SK-N-SH (cell line): ENCODE measurements around the gene SCEL. TPM values are rescaled to one million over a fixed set of nuclear protein-coding genes. Genes with fewer than 3 reads are reported as not detected.

Experiments used
- CTCF ChIA-PET: fragments of 300-600, 350-600 bp; formaldehyde crosslinking; extraction: SDS; loops from one replicate; lab custom pipeline; 2021; lab: Yijun Ruan, JAX
- POLR2A ChIA-PET: fragments of 350-600 bp; sonication (Branson Sonifier 250); formaldehyde crosslinking; extraction: SDS; loops from one replicate; lab custom pipeline; 2020; ENCODE audit warnings: antibody characterized with exemption, inconsistent platforms; lab: Yijun Ruan, JAX
- DNase-seq: peaks from one replicate; pipeline ENCODE4 v3.0.0; 2012
- H2AFZ ChIP-seq: fragments of 200-600 bp; sonication (generic); 2 replicates; pipeline ENCODE4 v1.8.1; 2016; ENCODE audit warnings: antibody characterized with exemption, mild to moderate bottlenecking, low read depth
- H3F3A ChIP-seq: fragments of 200-600 bp; sonication (generic); replicated peaks from 2 replicates; pipeline ENCODE3; 2016; ENCODE audit warnings: antibody characterized with exemption, mild to moderate bottlenecking; ENCODE audit not compliant: insufficient read depth
- H3K27ac ChIP-seq, 2 experiments: fragments of 200-500 bp in 1 of 2; fragments of 200-600 bp in 1 of 2; sonication (Bioruptor generic) in 1 of 2; sonication (generic), shearing (Covaris generic) in 1 of 2; 2 replicates each; pipeline versions ENCODE4 v1.5.1 to v1.6.1; 2014 to 2016; ENCODE audit warnings: low read depth in 2 of 2, inconsistent platforms in 1 of 2, low read length in 1 of 2, mild to moderate bottlenecking in 1 of 2, mixed read lengths in 1 of 2
- H3K27me3 ChIP-seq: fragments of 200-600 bp; sonication (generic), shearing (Covaris generic); 2 replicates; pipeline ENCODE4 v1.6.1; 2016; ENCODE audit warnings: mixed run types; ENCODE audit not compliant: insufficient read depth
- H3K36me3 ChIP-seq, 2 experiments: fragments of 200-500 bp in 1 of 2; fragments of 200-600 bp in 1 of 2; sonication (Bioruptor generic) in 1 of 2; sonication (generic) in 1 of 2; replicated peaks in 1 of 2; 2 replicates each; pipeline versions ENCODE3 to v1.5.1; 2014 to 2016; ENCODE audit warnings: low read length in 1 of 2, mild to moderate bottlenecking in 1 of 2; ENCODE audit not compliant: insufficient read depth in 2 of 2, control insufficient read depth in 1 of 2
- H3K4me1 ChIP-seq, 2 experiments: fragments of 200-500 bp in 1 of 2; fragments of 200-600 bp in 1 of 2; sonication (Bioruptor generic) in 1 of 2; sonication (generic), shearing (Covaris generic) in 1 of 2; 2 replicates each; pipeline versions ENCODE4 v1.5.1 to v1.6.1; 2014 to 2016; ENCODE audit warnings: low read depth in 1 of 2, low read length in 1 of 2, mixed run types in 1 of 2; ENCODE audit not compliant: insufficient read depth in 2 of 2, control insufficient read depth in 1 of 2
- H3K4me2 ChIP-seq: fragments of 200-600 bp; sonication (generic), shearing (Covaris generic); 2 replicates; pipeline ENCODE4 v1.6.1; 2017; ENCODE audit warnings: mixed run types
- H3K4me3 ChIP-seq, 2 experiments: fragments of 200-500 bp in 1 of 2; fragments of 200-600 bp in 1 of 2; sonication (Bioruptor generic) in 1 of 2; sonication (generic), shearing (Covaris generic) in 1 of 2; 2 replicates each; pipeline versions ENCODE4 v1.5.1 to v1.8.1; 2014 to 2016; ENCODE audit warnings: low read depth in 2 of 2, inconsistent platforms in 1 of 2, low read length in 1 of 2, mild to moderate bottlenecking in 1 of 2, mixed read lengths in 1 of 2, moderate library complexity in 1 of 2
- H3K79me2 ChIP-seq: fragments of 200-600 bp; sonication (generic); 2 replicates; pipeline ENCODE4 v1.8.1; 2017; ENCODE audit warnings: mild to moderate bottlenecking; ENCODE audit not compliant: insufficient read depth
- H3K9ac ChIP-seq: fragments of 200-600 bp; sonication (generic); 2 replicates; pipeline ENCODE4 v1.6.1; 2017; ENCODE audit warnings: mixed run types
- H3K9me2 ChIP-seq: fragments of 200-600 bp; sonication (generic); 2 replicates; pipeline ENCODE4 v1.6.1; 2017; ENCODE audit warnings: mixed run types
- H3K9me3 ChIP-seq: fragments of 200-600 bp; sonication (generic); 2 replicates; pipeline ENCODE4 v1.6.1; 2017; ENCODE audit warnings: mixed run types, mild to moderate bottlenecking, moderate library complexity
- H4K20me1 ChIP-seq: fragments of 200-600 bp; sonication (generic); 2 replicates; pipeline ENCODE4 v1.6.1; 2017; ENCODE audit warnings: mild to moderate bottlenecking, mixed run types; ENCODE audit not compliant: insufficient read depth
- CHD2 ChIP-seq: fragments of 150-350 bp; IDR thresholded peaks from 2 replicates; pipeline ENCODE4 v1.6.1; 2018; ENCODE audit warnings: low read length; ENCODE audit not compliant: partially characterized antibody
- CTCF ChIP-seq: fragments of 200-600 bp; sonication (generic); IDR thresholded peaks from 2 replicates; pipeline ENCODE4 v1.6.1; 2017; ENCODE audit warnings: antibody characterized with exemption, mild to moderate bottlenecking, moderate library complexity
- ELF1 ChIP-seq: IDR thresholded peaks from 2 replicates; pipeline ENCODE4 v1.4.0; 2012
- FOXM1 ChIP-seq: IDR thresholded peaks from 2 replicates; pipeline ENCODE4 v1.4.0; 2012; ENCODE audit warnings: low read depth, mild to moderate bottlenecking
- PBX3 ChIP-seq: IDR thresholded peaks from 2 replicates; pipeline ENCODE4; 2012
- RCOR1 ChIP-seq: fragments of 150-350 bp; IDR thresholded peaks from 2 replicates; pipeline ENCODE4 v1.6.1; 2017; ENCODE audit warnings: antibody characterized with exemption, low read length
- SMC3 ChIP-seq: IDR thresholded peaks from 2 replicates; pipeline ENCODE4 v1.6.1; 2012; ENCODE audit warnings: low read depth, low read length, improper control_type of control experiment
- TAF1 ChIP-seq: IDR thresholded peaks from 2 replicates; pipeline ENCODE4 v1.6.1; 2012; ENCODE audit warnings: low read depth, mild to moderate bottlenecking, low read length, moderate library complexity, borderline replicate concordance
- TEAD4 ChIP-seq: IDR thresholded peaks from 2 replicates; pipeline ENCODE4 v1.4.0; 2012; ENCODE audit warnings: mild to moderate bottlenecking, borderline replicate concordance; ENCODE audit not compliant: insufficient read depth
- ZBTB33 ChIP-seq: IDR thresholded peaks from 2 replicates; pipeline ENCODE4 v1.4.0; 2012; ENCODE audit warnings: low read depth, borderline replicate concordance
- WGBS: methylation state at CpG from one replicate; pipeline ENCODE4 v1.1.6; 2017; ENCODE audit warnings: low lambda C conversion rate; 5-methylcytosine and 5-hydroxymethylcytosine counted together
- polyA plus RNA-seq, 3 experiments: library from polyadenylated mRNA; depleted of rRNA; stranded (reverse); fragments of >200 nt; gene quantifications; 2 replicates each; pipeline ENCODE4 v1.2.3, GENCODE V29; 2012
- TF ChIP-seq, protein P1 (sequence below): IDR thresholded peaks from 2 replicates; pipeline ENCODE4 v1.6.1; 2012; ENCODE audit warnings: mild to moderate bottlenecking, low read depth, low read length, moderate library complexity
- TF ChIP-seq, protein P2 (sequence below): IDR thresholded peaks from 2 replicates; pipeline ENCODE4 v1.4.0; 2012; ENCODE audit warnings: low read depth, borderline replicate concordance
- TF ChIP-seq, protein P3 (sequence below): IDR thresholded peaks from 2 replicates; pipeline ENCODE4 v1.4.0; 2012; ENCODE audit warnings: low read depth

SCEL gene
- polyA plus RNA-seq, 1 of the 3 experiments (the other 2 are of a cell fraction), result 0.02 TPM

- no peaks in the 10 kb centered on the region for H3K9me3 ChIP-seq
- no peaks in the 10 kb centered on the region for H3K36me3 ChIP-seq
- no peak for DNase-seq
- H3K4me3 ChIP-seq, result no peak overlapping the region
- no peak overlapping the region; a peak in 1 of 4 replicates for H3K27ac ChIP-seq
- no peak overlapping the region for H3K9ac ChIP-seq
- no peaks in the 10 kb centered on the region for H3F3A ChIP-seq
- peaks cover 4 to 11% of the 10 kb centered on the region in 2 experiments; a peak in 3 of 4 replicates for H3K4me1 ChIP-seq
- ChIA-PET POLR2A (interaction anchor here (0.5 kb wide), 1 partner anchor 1455 kb away, joined by 3 read pairs; no protein-coding TSS in a partner anchor), CTCF (interaction anchor here (1.1 to 1.4 kb wide), 2 partner anchors 20 to 52 kb away, joined by 3 to 8 read pairs; no protein-coding TSS in a partner anchor)
- H4K20me1 ChIP-seq, result no peaks in the 10 kb centered on the region
- H3K79me2 ChIP-seq, result no peaks in the 10 kb centered on the region
- no peak overlapping the region for H2AFZ ChIP-seq
- H3K27me3 ChIP-seq, result no peaks in the 10 kb centered on the region
- TF ChIP-seq, protein P1, sequence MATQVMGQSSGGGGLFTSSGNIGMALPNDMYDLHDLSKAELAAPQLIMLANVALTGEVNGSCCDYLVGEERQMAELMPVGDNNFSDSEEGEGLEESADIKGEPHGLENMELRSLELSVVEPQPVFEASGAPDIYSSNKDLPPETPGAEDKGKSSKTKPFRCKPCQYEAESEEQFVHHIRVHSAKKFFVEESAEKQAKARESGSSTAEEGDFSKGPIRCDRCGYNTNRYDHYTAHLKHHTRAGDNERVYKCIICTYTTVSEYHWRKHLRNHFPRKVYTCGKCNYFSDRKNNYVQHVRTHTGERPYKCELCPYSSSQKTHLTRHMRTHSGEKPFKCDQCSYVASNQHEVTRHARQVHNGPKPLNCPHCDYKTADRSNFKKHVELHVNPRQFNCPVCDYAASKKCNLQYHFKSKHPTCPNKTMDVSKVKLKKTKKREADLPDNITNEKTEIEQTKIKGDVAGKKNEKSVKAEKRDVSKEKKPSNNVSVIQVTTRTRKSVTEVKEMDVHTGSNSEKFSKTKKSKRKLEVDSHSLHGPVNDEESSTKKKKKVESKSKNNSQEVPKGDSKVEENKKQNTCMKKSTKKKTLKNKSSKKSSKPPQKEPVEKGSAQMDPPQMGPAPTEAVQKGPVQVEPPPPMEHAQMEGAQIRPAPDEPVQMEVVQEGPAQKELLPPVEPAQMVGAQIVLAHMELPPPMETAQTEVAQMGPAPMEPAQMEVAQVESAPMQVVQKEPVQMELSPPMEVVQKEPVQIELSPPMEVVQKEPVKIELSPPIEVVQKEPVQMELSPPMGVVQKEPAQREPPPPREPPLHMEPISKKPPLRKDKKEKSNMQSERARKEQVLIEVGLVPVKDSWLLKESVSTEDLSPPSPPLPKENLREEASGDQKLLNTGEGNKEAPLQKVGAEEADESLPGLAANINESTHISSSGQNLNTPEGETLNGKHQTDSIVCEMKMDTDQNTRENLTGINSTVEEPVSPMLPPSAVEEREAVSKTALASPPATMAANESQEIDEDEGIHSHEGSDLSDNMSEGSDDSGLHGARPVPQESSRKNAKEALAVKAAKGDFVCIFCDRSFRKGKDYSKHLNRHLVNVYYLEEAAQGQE, result no peak
- TF ChIP-seq, protein P2, sequence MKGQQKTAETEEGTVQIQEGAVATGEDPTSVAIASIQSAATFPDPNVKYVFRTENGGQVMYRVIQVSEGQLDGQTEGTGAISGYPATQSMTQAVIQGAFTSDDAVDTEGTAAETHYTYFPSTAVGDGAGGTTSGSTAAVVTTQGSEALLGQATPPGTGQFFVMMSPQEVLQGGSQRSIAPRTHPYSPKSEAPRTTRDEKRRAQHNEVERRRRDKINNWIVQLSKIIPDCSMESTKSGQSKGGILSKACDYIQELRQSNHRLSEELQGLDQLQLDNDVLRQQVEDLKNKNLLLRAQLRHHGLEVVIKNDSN, result no peak
- TF ChIP-seq ELF1 (no peak), SMC3 (no peak), ZBTB33 (no peak), TEAD4 (no peak), TAF1 (no peak), RCOR1 (no peak), PBX3 (no peak), FOXM1 (no peak), CTCF (no peak), CHD2 (no peak)
- TF ChIP-seq, protein P3, sequence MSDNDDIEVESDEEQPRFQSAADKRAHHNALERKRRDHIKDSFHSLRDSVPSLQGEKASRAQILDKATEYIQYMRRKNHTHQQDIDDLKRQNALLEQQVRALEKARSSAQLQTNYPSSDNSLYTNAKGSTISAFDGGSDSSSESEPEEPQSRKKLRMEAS, result no peak
- H3K4me2 ChIP-seq, result no peak overlapping the region
- WGBS, result 61% methylated on average over 4 of the region's 4 CpGs
- H3K9me2 ChIP-seq, result no peaks in the 10 kb centered on the region
These were observed 9.3 kb downstream of the SCEL start for GRCh38 chr13:77544758-77545338.
